ENCODE data around the gene EMB.
"Not testable (repeated sequence)": the region's sequence is repeated elsewhere in the genome, so short reads cannot be mapped to it uniquely, and the experiment has no call there.

EMB gene

GRCh38 chr5:50421184-50421950 is 19.7 kb downstream of the EMB start:
- not testable (repeated sequence) for DNase-seq

- DNase-seq: no peak
Observed at GRCh38 chr5:50420343-50420935, 20.6 kb downstream of the EMB start.

GRCh38 chr5:50419656-50420055 is 21.4 kb downstream of the EMB start:
- DNase-seq: not testable (repeated sequence)

- DNase-seq: not testable (repeated sequence)
Observed at GRCh38 chr5:50416637-50417036, 24.5 kb downstream of the EMB start.

- DNase-seq: no peak
Observed at GRCh38 chr5:50415912-50416311, 25.2 kb downstream of the EMB start.

- not testable (repeated sequence) for DNase-seq
Observed at GRCh38 chr5:50410932-50411331, 30.2 kb downstream of the EMB start.

- no peak for DNase-seq
Observed at GRCh38 chr5:50406877-50407276, 34.2 kb downstream of the EMB start.

GRCh38 chr5:50401336-50401735 is 39.8 kb downstream of the EMB start:
- DNase-seq: no peak

- DNase-seq: not testable (repeated sequence)
Observed at GRCh38 chr5:50393925-50394609, 47.0 kb downstream of the EMB start.

GRCh38 chr5:50392289-50392688 is 48.8 kb downstream of the EMB start:
- not testable (repeated sequence) for DNase-seq

- not testable (repeated sequence) for DNase-seq
Observed at GRCh38 chr5:50384381-50384780, 56.7 kb downstream of the EMB start.

GRCh38 chr5:50376696-50377095 is 64.4 kb downstream of the EMB start:
- DNase-seq: not testable (repeated sequence)

GRCh38 chr5:50369287-50370033 is 71.6 kb downstream of the EMB start:
- not testable (repeated sequence) for DNase-seq

GRCh38 chr5:50365426-50366251 is 75.4 kb downstream of the EMB start:
- DNase-seq: no peak

GRCh38 chr5:50364535-50365309 is 76.4 kb downstream of the EMB start:
- not testable (repeated sequence) for DNase-seq

- DNase-seq: no peak
Observed at GRCh38 chr5:50359187-50359586, 81.9 kb downstream of the EMB start.

GRCh38 chr5:50352382-50352781 is 88.7 kb downstream of the EMB start:
- no peak for DNase-seq

All from DMS79 (cell line).